ENCODE measurements around the gene P4HTM.
"Not testable (repeated sequence)": the region's sequence is repeated elsewhere in the genome, so short reads cannot be mapped to it uniquely, and the experiment has no call there.

The P4HTM gene

GRCh38 chr3:49007771-49008528 lies 17.9 kb downstream of the P4HTM start:
- peak; percentile 96 for DNase-seq (ENCODE audit: low spot score)

- DNase-seq (ENCODE audit: low spot score), result not testable (repeated sequence)
Measured at GRCh38 chr3:49008627-49009026, 18.6 kb downstream of the P4HTM start.

- no peak for DNase-seq (ENCODE audit: low spot score)
Measured at GRCh38 chr3:49009396-49009795, 19.4 kb downstream of the P4HTM start.

- no peak for DNase-seq (ENCODE audit: low spot score)
Measured at GRCh38 chr3:49012441-49013017, 22.5 kb downstream of the P4HTM start.

- no peak for DNase-seq (ENCODE audit: low spot score)
Measured at GRCh38 chr3:49013113-49013737, 23.2 kb downstream of the P4HTM start.

- no peak for DNase-seq (ENCODE audit: low spot score)
Measured at GRCh38 chr3:49013738-49014660, 24.0 kb downstream of the P4HTM start.

GRCh38 chr3:49015072-49015471 lies 25.0 kb downstream of the P4HTM start:
- DNase-seq (ENCODE audit: low spot score), result no peak

GRCh38 chr3:49015765-49016164 lies 25.7 kb downstream of the P4HTM start:
- no peak for DNase-seq (ENCODE audit: low spot score)

- no peak for DNase-seq (ENCODE audit: low spot score)
Measured at GRCh38 chr3:49016414-49017228, 26.6 kb downstream of the P4HTM start.

GRCh38 chr3:49017229-49017970 lies 27.4 kb downstream of the P4HTM start:
- DNase-seq (ENCODE audit: low spot score), result no peak

GRCh38 chr3:49017971-49018706 lies 28.1 kb downstream of the P4HTM start, which contains the start of gene DALRD3:
TSS of gene DALRD3 (minus strand) at chr3:49018580. CDS start at chr3:49018564, 16 bp downstream.
- peak; percentile 80 for DNase-seq (ENCODE audit: low spot score)

- DNase-seq (ENCODE audit: low spot score), result no peak
Measured at GRCh38 chr3:49018707-49019006, 28.6 kb downstream of the P4HTM start.

GRCh38 chr3:49019941-49020329 lies 29.9 kb downstream of the P4HTM start:
- DNase-seq (ENCODE audit: low spot score), result peak; percentile 42

- DNase-seq (ENCODE audit: low spot score), result peak; percentile 69
Measured at GRCh38 chr3:49020330-49021212, 30.5 kb downstream of the P4HTM start.

- peak; percentile 98 for DNase-seq (ENCODE audit: low spot score)
Measured at GRCh38 chr3:49021213-49021812, 31.3 kb downstream of the P4HTM start.

- DNase-seq (ENCODE audit: low spot score), result peak; percentile 96
Measured at GRCh38 chr3:49021813-49022687, 32.0 kb downstream of the P4HTM start, which contains the start of gene NDUFAF3. TSS of gene NDUFAF3 (plus strand) at chr3:49022121. CDS start at chr3:49022145, 24 bp downstream.

- DNase-seq (ENCODE audit: low spot score), result peak; percentile 46
Measured at GRCh38 chr3:49022688-49023171, 32.7 kb downstream of the P4HTM start.

Measured in ecto neural progenitor cell (in vitro differentiated cells).